ENCODE data around the gene SGSM2.

The SGSM2 gene

DNA sequence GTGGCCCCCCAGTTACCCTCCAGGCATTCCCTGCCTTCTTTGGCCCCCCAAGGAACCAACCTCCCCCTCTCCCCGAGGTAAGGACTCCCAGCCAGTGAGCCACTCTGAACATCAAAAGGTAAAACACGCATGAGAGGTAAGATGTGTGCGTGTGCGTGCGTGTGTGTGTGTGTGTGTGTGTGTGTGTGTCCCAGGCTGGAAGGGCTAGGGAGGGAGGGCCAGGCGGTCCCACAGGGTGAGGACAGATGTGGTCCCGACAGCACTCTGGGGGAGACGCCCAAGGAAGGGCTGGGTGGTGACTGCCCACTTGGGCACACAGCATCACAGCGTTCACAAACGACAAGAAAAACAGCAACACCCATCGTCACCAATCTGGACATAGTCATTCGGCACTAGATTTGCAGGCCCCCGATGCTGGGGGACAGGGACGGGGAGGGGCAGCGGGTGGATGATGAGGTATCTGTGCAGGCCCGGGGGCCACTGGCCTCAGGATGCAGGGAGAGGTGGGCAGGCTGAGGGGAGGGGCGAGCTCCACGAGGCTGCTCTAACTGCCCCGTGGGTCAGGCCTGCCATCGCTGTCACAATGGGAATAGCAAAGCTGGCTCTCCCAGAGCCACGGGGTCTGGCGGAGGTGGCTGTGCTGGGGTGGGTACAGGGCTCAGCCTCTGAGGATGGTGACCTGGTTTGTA, 47.3 kb downstream of the SGSM2 start:
- TF ChIP-seq FOXP2 (optimal IDR thresholded peaks at IDR 0.05; ENCODE audit: borderline replicate concordance, extremely low read depth, extremely low read length, insufficient read depth) (no peak), SIN3A (IDR thresholded peaks at IDR 0.05; ENCODE audit: borderline replicate concordance, insufficient read depth, low read length) (no peak), POLR2AphosphoS5 (IDR thresholded peaks at IDR 0.05; ENCODE audit: low read depth, low read length) (no peak), TAF1 (IDR thresholded peaks at IDR 0.05; ENCODE audit: borderline replicate concordance, insufficient read depth, low read length) (no peak)
- TF ChIP-seq, protein P1, sequence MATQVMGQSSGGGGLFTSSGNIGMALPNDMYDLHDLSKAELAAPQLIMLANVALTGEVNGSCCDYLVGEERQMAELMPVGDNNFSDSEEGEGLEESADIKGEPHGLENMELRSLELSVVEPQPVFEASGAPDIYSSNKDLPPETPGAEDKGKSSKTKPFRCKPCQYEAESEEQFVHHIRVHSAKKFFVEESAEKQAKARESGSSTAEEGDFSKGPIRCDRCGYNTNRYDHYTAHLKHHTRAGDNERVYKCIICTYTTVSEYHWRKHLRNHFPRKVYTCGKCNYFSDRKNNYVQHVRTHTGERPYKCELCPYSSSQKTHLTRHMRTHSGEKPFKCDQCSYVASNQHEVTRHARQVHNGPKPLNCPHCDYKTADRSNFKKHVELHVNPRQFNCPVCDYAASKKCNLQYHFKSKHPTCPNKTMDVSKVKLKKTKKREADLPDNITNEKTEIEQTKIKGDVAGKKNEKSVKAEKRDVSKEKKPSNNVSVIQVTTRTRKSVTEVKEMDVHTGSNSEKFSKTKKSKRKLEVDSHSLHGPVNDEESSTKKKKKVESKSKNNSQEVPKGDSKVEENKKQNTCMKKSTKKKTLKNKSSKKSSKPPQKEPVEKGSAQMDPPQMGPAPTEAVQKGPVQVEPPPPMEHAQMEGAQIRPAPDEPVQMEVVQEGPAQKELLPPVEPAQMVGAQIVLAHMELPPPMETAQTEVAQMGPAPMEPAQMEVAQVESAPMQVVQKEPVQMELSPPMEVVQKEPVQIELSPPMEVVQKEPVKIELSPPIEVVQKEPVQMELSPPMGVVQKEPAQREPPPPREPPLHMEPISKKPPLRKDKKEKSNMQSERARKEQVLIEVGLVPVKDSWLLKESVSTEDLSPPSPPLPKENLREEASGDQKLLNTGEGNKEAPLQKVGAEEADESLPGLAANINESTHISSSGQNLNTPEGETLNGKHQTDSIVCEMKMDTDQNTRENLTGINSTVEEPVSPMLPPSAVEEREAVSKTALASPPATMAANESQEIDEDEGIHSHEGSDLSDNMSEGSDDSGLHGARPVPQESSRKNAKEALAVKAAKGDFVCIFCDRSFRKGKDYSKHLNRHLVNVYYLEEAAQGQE (IDR thresholded peaks at IDR 0.05; ENCODE audit: insufficient read depth in 1 of 2, low read depth in 2 of 2, low read length in 2 of 2): no peak

DNA sequence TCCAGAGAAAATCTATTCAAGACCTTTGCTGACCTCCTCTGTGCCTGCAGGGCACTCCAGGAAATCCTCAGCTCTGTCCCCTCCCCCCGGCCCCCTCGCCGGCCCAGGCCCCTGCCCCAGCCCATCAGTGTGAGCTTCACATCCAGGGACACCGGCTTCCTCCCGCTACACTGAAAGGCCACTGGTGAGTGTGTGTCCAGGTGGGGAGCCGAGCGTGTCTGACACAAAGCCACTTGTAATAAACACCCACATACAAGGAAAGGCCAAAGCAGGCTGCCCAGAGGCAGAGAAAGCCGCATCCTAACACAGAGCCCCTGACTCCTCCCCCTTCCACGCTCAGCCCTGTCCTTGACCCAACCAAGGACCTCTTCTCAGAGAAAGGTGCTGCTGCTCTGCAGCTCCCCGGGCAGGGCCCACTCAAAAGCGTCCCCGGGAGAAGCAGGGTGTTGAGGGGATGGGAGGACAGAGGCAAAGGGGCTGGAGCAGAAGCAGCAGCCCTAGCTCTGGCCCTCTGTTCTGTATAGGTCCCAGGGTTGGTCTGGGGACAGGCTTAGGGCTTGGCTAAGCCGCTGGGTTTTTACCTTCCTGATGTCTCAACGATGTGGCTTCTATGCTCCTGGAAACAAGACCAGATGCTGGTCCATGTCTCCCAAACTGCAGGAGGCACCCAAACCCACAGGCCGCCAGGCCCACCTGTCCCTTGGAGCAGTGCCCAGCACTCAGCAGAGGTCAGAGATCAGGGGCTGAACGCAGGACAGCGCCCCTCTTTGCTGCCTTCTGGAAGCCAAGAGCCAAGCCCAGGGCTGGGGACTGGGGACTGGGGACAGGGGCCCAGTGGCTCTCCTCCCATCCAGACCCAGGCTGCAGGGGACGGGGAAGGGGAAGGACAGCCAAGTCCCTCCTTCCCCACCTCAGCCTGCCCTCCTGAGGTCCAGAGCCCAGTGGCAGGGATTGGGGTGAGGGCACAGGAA, 48.2 kb downstream of the SGSM2 start:
- TF ChIP-seq SIN3A (IDR thresholded peaks at IDR 0.05; ENCODE audit: borderline replicate concordance, insufficient read depth, low read length) (no peak), FOXP2 (optimal IDR thresholded peaks at IDR 0.05; ENCODE audit: borderline replicate concordance, extremely low read depth, extremely low read length, insufficient read depth) (no peak), TAF1 (IDR thresholded peaks at IDR 0.05; ENCODE audit: borderline replicate concordance, insufficient read depth, low read length) (no peak), POLR2AphosphoS5 (IDR thresholded peaks at IDR 0.05; ENCODE audit: low read depth, low read length) (no peak)
- TF ChIP-seq, protein P1 (IDR thresholded peaks at IDR 0.05; ENCODE audit: insufficient read depth in 1 of 2, low read depth in 2 of 2, low read length in 2 of 2): no peak

DNA sequence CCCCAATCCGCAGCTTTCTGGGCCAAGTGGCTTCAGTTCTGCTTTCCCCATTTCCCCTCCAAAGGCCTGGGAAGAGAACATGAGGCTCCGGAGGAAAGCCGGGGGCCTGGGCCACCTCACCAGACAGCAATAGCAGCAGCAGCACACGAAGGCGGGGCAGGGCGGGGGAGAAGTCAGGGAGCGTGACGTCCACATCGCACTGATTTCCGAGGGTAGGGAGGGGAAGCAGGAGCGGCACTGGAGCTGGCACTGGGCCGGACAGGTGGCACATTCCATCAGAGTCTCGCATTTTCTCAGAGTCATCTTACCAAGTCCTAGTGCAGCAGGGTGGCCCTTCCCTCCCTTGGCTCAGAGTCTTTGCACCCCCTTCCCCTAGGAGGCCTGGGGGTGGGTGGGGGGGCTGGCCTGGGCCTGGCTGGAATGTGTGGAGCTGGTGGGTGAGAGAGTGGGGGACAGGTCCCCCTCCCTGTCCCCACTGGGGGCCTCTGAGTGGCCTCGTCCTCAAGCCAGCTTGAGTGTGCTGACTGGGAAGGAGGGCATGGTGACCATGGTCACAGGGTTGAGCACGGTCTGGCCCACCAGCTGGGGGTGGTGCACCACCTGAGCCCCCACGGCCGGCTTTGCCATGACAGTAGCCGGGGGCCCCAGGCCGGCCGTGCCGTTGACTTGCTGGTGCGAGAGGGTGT, 49.2 kb downstream of the SGSM2 start:
- TF ChIP-seq POLR2AphosphoS5 (IDR thresholded peaks at IDR 0.05; ENCODE audit: low read depth, low read length) (no peak), FOXP2 (optimal IDR thresholded peaks at IDR 0.05; ENCODE audit: borderline replicate concordance, extremely low read depth, extremely low read length, insufficient read depth) (no peak), TAF1 (IDR thresholded peaks at IDR 0.05; ENCODE audit: borderline replicate concordance, insufficient read depth, low read length) (no peak), SIN3A (IDR thresholded peaks at IDR 0.05; ENCODE audit: borderline replicate concordance, insufficient read depth, low read length) (no peak)
- TF ChIP-seq, protein P1 (IDR thresholded peaks at IDR 0.05; ENCODE audit: insufficient read depth in 1 of 2, low read depth in 2 of 2, low read length in 2 of 2): no peak

DNA sequence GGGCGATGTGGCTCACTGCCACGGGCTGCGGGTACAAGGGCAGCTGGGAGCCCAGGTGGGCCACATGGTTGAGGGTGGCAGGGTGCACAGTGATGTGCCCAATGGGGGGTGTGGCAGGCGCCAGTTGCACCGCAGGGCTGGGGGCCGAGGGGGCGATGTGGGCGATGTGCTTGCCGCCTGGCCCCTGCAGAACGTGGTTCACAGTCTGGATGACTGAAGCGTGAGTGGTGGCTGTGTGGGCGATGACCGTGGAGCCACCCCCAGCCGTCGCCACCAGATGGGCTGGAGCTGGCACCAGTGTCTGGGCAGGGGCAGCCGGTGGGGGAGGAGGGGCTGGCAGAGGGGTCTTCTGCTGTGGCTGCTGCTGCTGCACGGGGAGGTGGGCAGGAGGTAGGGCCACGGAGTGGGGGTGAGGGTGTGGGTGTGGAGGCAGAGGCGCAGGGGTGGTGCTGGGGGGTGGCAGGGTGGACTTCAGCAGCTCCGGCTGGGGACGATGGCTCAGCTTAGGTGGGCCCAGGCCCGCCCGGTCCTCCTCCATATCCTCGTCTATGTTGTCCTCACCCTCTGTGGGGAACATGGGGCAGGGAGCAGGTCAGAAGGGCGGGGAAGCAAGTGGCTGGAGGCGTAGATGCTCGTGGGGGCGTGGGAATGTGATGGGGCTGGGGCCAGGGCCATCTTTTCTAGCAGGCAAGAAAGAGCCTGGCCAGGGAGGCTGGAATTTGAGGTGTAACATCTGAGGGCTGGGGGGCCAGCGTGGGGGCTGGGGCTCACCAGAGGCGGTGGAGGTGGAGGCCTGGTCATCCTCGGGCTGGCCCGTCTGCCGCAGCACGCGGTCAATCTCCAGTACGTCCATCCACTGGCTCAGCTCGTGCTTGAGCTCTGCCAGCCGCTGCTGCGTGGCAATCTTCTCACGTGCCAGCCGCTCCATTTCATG, 50.1 kb downstream of the SGSM2 start:
- TF ChIP-seq TAF1 (IDR thresholded peaks at IDR 0.05; ENCODE audit: borderline replicate concordance, insufficient read depth, low read length) (no peak), FOXP2 (optimal IDR thresholded peaks at IDR 0.05; ENCODE audit: borderline replicate concordance, extremely low read depth, extremely low read length, insufficient read depth) (no peak), SIN3A (IDR thresholded peaks at IDR 0.05; ENCODE audit: borderline replicate concordance, insufficient read depth, low read length) (no peak), POLR2AphosphoS5 (IDR thresholded peaks at IDR 0.05; ENCODE audit: low read depth, low read length) (no peak)
- TF ChIP-seq, protein P1 (IDR thresholded peaks at IDR 0.05; ENCODE audit: insufficient read depth in 1 of 2, low read depth in 2 of 2, low read length in 2 of 2): no peak
